LNCAP (cell line): ENCODE measurements around the gene SLC43A3.

Source experiments
- TF ChIP-seq, protein P1 (sequence below): fragments of 450-650 bp; IDR thresholded peaks from 2 replicates; pipeline ENCODE4 v1.5.1; 2017; ENCODE audit warnings: mild to moderate bottlenecking

The SLC43A3 gene

DNA sequence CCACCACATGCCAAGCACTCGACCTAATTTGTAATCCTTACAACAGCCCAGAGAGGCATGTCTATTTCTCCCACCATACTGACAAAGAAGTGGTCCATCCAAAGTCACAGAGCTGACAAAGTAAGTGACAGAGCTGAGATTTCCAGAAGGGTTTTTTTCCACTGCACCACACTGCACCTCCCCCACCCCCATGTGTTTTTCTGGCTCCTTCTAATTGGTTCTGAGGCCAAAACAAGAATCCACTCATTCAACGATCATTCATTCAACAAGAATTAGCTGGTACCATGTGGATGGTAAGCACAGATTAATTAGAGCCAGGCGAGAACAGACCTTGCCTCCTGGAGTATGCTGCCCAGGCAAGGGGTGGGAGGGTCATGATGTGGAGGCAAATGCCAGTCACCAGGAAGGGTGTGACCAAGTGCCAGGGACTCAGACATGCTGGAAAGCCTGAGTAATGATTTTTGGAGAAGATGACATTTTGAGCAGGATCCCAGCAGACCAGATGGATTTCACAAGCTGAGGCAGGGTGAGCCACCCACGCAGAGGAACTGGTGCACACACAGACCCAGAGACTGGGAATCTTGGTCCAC lies 21.6 kb downstream of the SLC43A3 start:
- TF ChIP-seq, protein P1, sequence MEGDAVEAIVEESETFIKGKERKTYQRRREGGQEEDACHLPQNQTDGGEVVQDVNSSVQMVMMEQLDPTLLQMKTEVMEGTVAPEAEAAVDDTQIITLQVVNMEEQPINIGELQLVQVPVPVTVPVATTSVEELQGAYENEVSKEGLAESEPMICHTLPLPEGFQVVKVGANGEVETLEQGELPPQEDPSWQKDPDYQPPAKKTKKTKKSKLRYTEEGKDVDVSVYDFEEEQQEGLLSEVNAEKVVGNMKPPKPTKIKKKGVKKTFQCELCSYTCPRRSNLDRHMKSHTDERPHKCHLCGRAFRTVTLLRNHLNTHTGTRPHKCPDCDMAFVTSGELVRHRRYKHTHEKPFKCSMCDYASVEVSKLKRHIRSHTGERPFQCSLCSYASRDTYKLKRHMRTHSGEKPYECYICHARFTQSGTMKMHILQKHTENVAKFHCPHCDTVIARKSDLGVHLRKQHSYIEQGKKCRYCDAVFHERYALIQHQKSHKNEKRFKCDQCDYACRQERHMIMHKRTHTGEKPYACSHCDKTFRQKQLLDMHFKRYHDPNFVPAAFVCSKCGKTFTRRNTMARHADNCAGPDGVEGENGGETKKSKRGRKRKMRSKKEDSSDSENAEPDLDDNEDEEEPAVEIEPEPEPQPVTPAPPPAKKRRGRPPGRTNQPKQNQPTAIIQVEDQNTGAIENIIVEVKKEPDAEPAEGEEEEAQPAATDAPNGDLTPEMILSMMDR = no peak

DNA sequence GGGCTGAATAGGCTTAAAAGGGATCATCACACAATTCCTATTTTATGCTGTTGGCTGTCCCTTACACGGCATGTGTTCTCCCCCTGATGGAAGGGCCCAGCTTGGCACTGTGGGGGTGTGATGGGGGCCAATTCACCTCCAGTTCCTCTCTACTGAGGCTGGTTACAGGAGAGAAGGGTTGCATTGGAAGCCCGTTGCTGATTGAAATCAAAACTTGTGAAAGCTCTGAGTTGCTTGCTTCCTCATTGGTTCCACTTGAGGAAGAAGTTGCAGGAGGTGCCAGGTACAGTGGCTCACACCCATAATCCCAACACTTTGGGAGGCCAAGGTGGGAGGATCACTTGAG lies 23.1 kb downstream of the SLC43A3 start:
- TF ChIP-seq, protein P1 = no peak

DNA sequence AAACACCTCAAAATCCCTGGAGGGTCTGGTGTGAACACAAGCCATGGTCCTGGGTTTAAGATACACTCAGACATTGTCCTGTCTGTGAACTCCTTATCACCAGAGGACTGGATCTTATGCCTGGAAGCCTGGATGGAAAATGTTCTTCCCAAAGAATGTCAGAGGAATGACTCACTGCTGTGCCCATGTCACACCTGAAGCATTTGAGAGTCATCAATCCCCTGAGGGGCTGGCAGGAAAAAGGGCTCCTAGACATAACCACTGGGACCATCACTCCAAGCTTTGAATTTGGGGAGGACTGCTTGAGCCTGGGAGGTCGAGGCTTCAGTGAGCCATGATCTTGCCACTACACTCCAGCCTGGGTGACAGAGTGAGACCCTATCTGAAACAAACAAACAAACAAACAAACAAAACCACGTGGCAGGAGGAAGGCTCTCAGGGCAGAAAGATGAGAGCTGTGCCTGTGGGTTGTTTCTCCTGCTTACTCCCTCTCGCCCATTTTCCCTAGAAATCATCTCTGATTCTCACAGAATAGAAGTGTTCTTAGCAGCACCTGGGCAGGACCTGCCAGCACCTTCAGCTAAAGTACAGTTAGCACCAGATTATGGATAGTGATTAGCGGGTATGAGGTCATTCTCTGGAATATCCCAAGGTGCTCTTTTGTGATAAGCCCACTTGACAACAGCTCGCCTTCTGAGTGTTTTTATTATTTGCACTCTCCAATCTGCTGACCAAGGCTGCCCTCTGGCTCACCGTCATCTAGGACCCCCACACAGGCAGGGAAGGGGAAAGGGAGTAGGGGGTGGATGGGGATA lies 24.5 kb downstream of the SLC43A3 start:
- TF ChIP-seq, protein P1 = no peak

DNA sequence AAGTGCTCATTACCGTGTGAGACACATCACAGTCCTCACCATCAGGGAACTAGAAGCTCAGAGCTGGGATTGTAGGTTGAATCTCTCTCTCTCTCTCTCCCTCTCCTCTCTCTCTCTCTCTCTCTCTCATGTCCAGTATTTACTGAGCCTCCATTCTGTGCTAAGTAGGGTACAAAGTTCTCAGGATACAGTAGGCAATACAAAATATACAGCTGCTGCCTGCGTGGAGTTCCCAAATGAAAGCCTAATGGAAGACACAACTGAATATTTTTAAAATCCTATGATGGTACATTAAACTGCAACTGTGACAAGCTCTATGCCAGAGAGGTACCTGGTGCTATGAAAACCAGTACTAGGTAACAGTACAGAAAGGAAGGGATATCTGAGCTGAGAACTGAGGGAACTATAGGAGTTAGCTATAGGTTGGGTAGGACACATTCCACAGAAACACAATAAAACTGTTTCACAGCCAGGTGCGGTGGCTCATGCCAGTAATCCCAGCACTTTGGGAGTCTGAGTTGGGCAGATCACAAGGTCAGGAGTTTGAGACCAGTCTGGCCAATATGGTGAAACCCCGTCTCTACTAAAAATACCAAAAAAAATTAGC lies 26.8 kb downstream of the SLC43A3 start:
- TF ChIP-seq, protein P1 = no peak

DNA sequence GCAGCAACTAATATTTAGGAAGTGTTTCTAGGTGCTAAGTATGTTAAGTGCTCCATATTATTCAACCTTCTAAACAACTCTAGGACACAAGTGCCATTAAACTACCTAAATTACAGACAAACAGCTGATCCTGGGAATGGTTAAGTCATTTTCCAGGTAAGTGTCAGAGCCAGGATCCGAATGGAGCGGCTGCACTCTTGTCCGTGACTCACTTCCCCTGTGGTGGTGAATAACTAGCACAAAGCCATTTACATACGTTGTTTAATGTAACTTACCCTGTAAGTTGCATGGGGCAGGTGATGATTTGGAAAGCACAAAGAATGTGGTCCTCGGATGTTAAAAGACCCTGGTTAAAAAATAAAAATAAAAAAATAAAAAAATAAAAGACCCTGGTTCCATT lies 27.7 kb downstream of the SLC43A3 start:
- TF ChIP-seq, protein P1 = no peak

DNA sequence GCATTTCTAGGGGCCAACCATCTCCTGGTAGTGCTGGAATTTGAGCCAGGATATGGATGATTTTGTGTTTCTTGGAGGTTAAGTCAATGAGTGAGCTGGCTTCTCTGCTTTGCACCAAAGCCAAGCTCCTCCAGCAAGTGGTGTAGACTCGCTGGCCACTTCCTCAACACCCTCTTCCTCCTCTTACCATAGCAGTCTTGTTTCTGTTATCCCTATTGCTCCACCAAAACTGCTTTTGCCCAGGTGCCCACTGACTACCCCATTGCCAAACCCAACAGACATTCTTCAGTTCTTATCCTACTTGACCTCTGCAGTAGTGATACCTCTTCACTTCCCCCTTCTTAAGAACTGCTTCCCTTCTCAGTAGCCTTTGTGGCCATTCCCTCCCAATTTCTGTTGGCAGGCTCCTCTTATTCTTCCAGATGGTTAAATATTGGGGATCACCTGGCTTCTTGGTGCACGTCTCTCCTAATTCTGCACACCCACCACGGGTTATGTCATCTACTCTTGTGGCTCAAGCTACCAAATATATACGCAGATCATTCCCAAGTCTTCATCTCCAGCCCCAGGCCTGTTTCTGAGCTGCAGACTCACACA lies 29.4 kb downstream of the SLC43A3 start:
- TF ChIP-seq, protein P1 = no peak

DNA sequence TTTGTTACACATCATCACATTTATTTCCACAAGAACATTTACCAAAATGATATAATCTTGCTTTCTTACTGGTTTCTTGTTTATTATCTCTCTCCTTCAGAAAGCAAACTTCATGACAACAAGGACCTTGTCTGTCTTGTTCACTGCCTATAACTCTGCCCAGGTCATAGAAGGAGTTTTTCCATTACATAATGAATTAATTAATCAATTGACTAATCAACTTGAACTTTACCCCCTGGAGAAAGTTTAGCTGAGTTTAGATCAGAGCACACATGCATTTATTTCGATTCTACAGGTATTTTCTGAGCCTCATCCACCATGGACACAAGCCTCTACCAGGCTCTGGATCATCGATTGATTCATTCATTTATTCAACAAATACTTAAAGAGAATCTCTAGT lies 30.2 kb downstream of the SLC43A3 start:
- TF ChIP-seq, protein P1 = no peak
